ENCODE data around the gene CLMN.

DNA sequence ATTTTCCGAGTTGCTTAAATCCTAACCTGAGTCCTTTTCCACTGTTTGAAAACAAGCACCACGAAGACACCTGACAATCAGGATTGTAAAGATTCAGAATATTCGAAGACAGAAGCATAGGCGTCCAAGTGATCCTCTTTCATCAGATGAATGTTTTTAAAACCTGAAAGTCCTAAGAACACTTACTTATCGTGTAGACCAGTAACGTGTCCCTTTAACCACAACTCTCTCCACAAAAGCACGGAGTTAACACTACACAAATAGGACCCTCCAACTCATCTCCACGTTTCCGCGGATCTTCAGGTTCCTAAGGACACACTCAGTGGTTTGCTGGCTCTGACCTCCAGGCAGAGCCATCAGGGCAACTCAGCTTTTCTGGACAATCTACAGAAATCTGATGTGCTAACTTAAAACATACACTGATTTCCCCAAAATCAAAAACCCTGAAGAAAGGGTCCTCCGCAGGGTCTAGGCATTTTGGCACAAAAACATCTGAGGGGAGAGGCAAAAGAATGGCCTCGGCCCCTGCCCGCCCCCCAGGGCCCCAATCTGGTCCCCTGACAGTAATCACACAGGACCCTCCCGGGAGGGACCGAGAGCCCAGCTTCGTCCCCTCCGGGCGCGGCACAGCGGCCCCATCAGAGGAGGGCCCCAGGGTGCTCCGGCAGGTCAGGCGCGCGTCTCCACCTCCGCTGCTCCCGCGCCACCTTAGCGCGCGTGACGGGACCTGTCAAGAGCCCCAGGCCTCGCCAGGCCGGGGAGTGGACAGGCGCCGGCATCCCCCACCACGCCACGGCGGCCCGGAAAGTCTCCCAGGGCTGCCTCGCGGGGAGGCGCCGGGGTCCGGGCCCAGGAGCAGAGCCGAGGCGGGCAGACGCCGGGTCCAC lies 163.3 kb downstream of the CLMN start:
- TF ChIP-seq FOXM1 (IDR thresholded peaks at IDR 0.05; ENCODE audit: low read depth, low read length) (no peak), POLR2A (IDR thresholded peaks at IDR 0.05; ENCODE audit: low read depth, low read length) (no peak), SRF (IDR thresholded peaks at IDR 0.05; ENCODE audit: low read depth in 2 of 2, low read length in 2 of 2) (no peak), POLR2AphosphoS5 (IDR thresholded peaks at IDR 0.05; ENCODE audit: low read length) (no peak), CBFB (IDR thresholded peaks at IDR 0.05; ENCODE audit: low read depth) (no peak), SMC3 (IDR thresholded peaks at IDR 0.05; ENCODE audit: borderline replicate concordance, low read length) (no peak)
- TF ChIP-seq, protein P1, sequence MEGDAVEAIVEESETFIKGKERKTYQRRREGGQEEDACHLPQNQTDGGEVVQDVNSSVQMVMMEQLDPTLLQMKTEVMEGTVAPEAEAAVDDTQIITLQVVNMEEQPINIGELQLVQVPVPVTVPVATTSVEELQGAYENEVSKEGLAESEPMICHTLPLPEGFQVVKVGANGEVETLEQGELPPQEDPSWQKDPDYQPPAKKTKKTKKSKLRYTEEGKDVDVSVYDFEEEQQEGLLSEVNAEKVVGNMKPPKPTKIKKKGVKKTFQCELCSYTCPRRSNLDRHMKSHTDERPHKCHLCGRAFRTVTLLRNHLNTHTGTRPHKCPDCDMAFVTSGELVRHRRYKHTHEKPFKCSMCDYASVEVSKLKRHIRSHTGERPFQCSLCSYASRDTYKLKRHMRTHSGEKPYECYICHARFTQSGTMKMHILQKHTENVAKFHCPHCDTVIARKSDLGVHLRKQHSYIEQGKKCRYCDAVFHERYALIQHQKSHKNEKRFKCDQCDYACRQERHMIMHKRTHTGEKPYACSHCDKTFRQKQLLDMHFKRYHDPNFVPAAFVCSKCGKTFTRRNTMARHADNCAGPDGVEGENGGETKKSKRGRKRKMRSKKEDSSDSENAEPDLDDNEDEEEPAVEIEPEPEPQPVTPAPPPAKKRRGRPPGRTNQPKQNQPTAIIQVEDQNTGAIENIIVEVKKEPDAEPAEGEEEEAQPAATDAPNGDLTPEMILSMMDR (IDR thresholded peaks at IDR 0.05 in 2 of 3, conservative IDR thresholded peaks at IDR 0.05 in 1 of 3; ENCODE audit: control insufficient read depth in 2 of 3, extremely low read depth in 1 of 3, insufficient read depth in 1 of 3, low read depth in 3 of 3, low read length in 3 of 3) = no peak

All from GM12878 (cell line).